Testis (tissue), 3 donors: ENCODE results near the gene GRID2. TPM values are rescaled to one million over a fixed set of nuclear protein-coding genes. Genes with fewer than 3 reads are reported as not detected.

Experiments used
- DNase-seq: peaks from one replicate; pipeline ENCODE4 v3.0.0-alpha.2; 2019
- H3K27ac ChIP-seq, 2 donors: fragments of 200-600 bp; sonication (generic); one replicate each; pipeline ENCODE4 v1.5.1; 2019
- H3K27me3 ChIP-seq: fragments of 200-600 bp; sonication (generic); one replicate; pipeline ENCODE4 v1.5.1; 2019
- H3K36me3 ChIP-seq: fragments of 200-600 bp; sonication (generic); one replicate; pipeline ENCODE4 v1.5.1; 2017; ENCODE audit warnings: low read depth; ENCODE audit errors: missing control alignments
- H3K4me1 ChIP-seq: fragments of 200-600 bp; sonication (generic); one replicate; pipeline ENCODE4 v1.5.1; 2019
- H3K4me3 ChIP-seq, 2 donors: fragments of 200-600 bp; sonication (generic); one replicate each; pipeline ENCODE4 v1.5.1; 2017 to 2019
- H3K9me3 ChIP-seq: fragments of 200-600 bp; sonication (generic); one replicate; pipeline ENCODE4 v1.5.1; 2017
- POLR2A ChIP-seq: fragments of 450-650 bp; IDR thresholded peaks from one replicate; pipeline ENCODE4 v1.6.1; 2017; ENCODE audit warnings: antibody characterized with exemption, mild to moderate bottlenecking, moderate library complexity
- whole genome bisulfite sequencing, 2 donors: methylation state at CpG; one replicate each; pipeline ENCODE4 v1.1.5; 2018; 5-methylcytosine and 5-hydroxymethylcytosine counted together
- intact Hi-C: fragments of 100-400 bp; cut with DNase I; formaldehyde crosslinking; loops from one replicate; pipeline ENCODE4 v1.15.1; 2023; ENCODE audit warnings: low total_unique reads
- polyA plus RNA-seq: library from polyadenylated mRNA; stranded (reverse); fragments of 350-450 nt; fragmentation: Illumina TruSeq; extraction: RNeasy Lipid Tissue Mini Kit (QIAGEN cat#74804); gene quantifications from one replicate; pipeline ENCODE4 v1.2.3, GENCODE V29; 2014; ENCODE audit warnings: low read depth, low replicate concordance; ENCODE audit not compliant: insufficient read depth
- total RNA-seq, 2 donors: library from RNA; depleted of rRNA; stranded (reverse); fragments of >200 nt; gene quantifications; one replicate each; pipeline ENCODE4 v1.2.3, GENCODE V29; 2016
- TF ChIP-seq, protein P1 (sequence below), 3 experiments: fragments of 450-650 bp in 2 of 3; fragments of 200-600 bp in 1 of 3; sonication (generic) in 1 of 3; IDR thresholded peaks; one replicate each; pipeline ENCODE4 v1.5.1; 2016 to 2019; ENCODE audit warnings: antibody characterized with exemption in 3 of 3, mild to moderate bottlenecking in 2 of 3, moderate library complexity in 1 of 3

Gene GRID2
- total and polyA plus RNA-seq, 3 donors from 2014 or later: 27.1 to 34.6 (median 32.7) TPM

DNA sequence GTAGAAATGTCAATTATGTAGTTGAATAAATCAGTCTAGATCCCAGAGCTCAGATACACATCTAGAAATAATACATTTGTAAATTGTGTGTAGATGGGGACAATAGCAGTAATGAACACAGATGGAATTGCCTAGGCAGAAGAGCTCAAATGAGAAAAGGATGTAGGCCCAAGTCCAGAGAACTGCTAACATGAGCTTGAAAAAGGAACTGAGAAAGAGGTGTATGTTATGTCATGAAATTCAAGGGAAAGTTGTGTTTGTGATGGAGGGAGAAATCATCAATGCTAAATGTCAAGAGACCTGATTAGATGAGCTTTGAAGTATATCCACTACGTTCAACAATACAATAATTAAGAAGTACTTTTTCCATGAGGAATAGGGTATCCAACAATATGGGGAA, 1148.2 kb downstream of the GRID2 start:
- intact Hi-C loops: no loop called here
- Histone ChIP-seq H3K9me3 (no peaks in the 10 kb centered on the region), H3K4me1 (no peaks in the 10 kb centered on the region), H3K27me3 (no peaks in the 10 kb centered on the region), H3K27ac (no peak overlapping the region), H3K4me3 (no peak overlapping the region), H3K36me3 (no peaks in the 10 kb centered on the region)
- 87 to 89% methylated on average over 1 of the region's 1 CpG for WGBS, 2 donors
- no peak for TF ChIP-seq POLR2A
- TF ChIP-seq, protein P1, sequence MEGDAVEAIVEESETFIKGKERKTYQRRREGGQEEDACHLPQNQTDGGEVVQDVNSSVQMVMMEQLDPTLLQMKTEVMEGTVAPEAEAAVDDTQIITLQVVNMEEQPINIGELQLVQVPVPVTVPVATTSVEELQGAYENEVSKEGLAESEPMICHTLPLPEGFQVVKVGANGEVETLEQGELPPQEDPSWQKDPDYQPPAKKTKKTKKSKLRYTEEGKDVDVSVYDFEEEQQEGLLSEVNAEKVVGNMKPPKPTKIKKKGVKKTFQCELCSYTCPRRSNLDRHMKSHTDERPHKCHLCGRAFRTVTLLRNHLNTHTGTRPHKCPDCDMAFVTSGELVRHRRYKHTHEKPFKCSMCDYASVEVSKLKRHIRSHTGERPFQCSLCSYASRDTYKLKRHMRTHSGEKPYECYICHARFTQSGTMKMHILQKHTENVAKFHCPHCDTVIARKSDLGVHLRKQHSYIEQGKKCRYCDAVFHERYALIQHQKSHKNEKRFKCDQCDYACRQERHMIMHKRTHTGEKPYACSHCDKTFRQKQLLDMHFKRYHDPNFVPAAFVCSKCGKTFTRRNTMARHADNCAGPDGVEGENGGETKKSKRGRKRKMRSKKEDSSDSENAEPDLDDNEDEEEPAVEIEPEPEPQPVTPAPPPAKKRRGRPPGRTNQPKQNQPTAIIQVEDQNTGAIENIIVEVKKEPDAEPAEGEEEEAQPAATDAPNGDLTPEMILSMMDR (IDR thresholded peaks at IDR 0.05): no peak
- no peak for DNase-seq

DNA sequence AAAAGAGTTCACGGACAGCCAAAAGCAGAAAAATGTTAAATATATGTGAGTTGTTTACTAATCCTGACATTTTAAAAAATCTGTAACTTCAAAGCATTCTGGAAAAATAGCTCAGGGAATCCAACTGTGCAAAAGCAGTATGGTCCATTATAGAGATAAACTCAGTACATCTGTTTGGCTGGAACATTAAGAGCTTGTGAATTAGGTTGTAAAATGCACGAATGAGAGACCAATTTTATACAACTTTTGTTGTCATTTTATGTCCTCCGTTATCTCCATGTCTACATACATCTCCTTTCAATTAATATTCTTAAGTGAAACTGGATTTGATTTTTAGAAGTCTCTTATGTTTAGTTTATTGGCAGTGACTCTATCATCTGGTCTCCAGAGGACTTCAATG, 1157.8 kb downstream of the GRID2 start:
- DNase-seq: no peak
- Histone ChIP-seq H3K9me3 (no peaks in the 10 kb centered on the region), H3K4me1 (no peaks in the 10 kb centered on the region), H3K36me3 (no peaks in the 10 kb centered on the region), H3K27me3 (no peaks in the 10 kb centered on the region), H3K4me3 (no peak overlapping the region), H3K27ac (no peak overlapping the region)
- TF ChIP-seq, protein P1 (IDR thresholded peaks at IDR 0.05): no peak
- no peak for TF ChIP-seq POLR2A
- intact Hi-C loops: no loop called here
- 58 to 60% methylated on average over 3 of the region's 3 CpGs for WGBS, 2 donors

- no peaks in the 10 kb centered on the region for H3K4me1 ChIP-seq
- DNase-seq: no peak
Measured at GRCh38 chr4:93466446-93466845, 1162.7 kb downstream of the GRID2 start.

DNA sequence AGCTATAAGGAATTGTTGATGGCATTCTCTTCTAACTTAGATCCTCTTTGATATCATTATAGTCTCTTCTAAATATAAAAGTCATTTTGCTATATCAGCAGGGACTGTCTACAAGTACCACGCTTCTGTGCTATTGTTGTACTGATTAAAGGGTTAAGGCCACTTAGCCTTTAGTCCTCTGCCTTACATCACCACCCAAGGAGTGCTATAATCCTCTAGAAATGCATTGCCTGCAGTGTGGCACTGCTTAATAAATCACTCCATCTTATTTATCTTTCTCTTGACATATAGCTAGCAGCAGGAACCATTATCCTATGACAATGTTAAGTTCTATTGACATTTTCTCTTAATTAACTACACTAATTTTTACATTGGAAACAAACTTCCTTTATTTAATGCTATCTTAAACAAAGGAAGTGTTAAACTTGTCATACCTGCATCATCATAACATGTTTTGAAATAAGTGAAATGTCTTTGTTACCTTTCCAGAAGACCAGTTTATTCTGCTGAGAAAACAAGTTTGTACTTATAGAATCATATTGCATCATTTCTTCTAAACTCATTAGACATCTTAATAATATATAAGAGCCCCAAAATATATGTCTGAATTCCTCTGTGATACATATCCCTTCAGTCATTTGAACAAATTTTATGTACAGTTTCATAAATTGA, 1163.9 kb downstream of the GRID2 start:
- no peaks in the 10 kb centered on the region for H3K9me3 ChIP-seq
- no peak for DNase-seq
- WGBS, 2 donors: 95 to 100% methylated on average over 1 of the region's 1 CpG

More at GRCh38 chr4:93466446-93466845, 1162.7 kb downstream of the GRID2 start:
- no peak for TF ChIP-seq POLR2A
- no peaks in the 10 kb centered on the region for H3K27me3 ChIP-seq
- H3K9me3 ChIP-seq: no peaks in the 10 kb centered on the region
- intact Hi-C loops: no loop called here
- WGBS, 2 donors: 72 to 86% methylated on average over 2 of the region's 2 CpGs
- no peak overlapping the region for H3K4me3 ChIP-seq
- H3K27ac ChIP-seq: no peak overlapping the region
- H3K36me3 ChIP-seq: no peaks in the 10 kb centered on the region

DNA sequence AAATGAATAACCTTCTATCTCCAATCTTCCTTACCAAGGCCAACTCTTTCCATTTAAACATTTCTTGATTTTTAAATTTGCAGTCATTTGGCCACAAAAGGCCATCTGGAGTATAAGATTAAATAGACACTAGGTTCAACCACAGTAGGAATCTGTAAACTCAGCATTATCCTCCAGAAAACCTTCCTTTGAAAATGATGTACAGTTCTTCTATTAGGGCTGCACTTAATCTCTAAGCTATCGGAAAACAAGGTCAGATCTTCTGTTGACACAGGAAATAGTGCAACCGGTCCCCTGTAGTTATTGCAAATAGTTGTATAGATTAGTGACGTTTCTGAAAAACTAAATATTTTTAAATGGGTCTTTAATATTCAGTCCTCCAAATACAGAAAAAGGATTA, 1165.8 kb downstream of the GRID2 start:
- Histone ChIP-seq H3K36me3 (no peaks in the 10 kb centered on the region), H3K27me3 (no peaks in the 10 kb centered on the region), H3K4me1 (no peaks in the 10 kb centered on the region), H3K9me3 (no peaks in the 10 kb centered on the region), H3K4me3 (no peak overlapping the region), H3K27ac (no peak overlapping the region)
- no peak for DNase-seq
- 65 to 71% methylated on average over 3 of the region's 3 CpGs for WGBS, 2 donors
- no peak for TF ChIP-seq POLR2A
- TF ChIP-seq, protein P1 (IDR thresholded peaks at IDR 0.05): no peak
- intact Hi-C loops: no loop called here

More for the DNA sequence above, 1163.9 kb downstream of the GRID2 start:
- Histone ChIP-seq H3K4me3 (no peak overlapping the region), H3K27me3 (no peaks in the 10 kb centered on the region), H3K4me1 (no peaks in the 10 kb centered on the region), H3K27ac (no peak overlapping the region), H3K36me3 (no peaks in the 10 kb centered on the region)
- TF ChIP-seq, protein P1 (IDR thresholded peaks at IDR 0.05): no peak
- TF ChIP-seq POLR2A: no peak
- intact Hi-C loops: no loop called here
